ENCODE data around the gene AHRR.

DNA sequence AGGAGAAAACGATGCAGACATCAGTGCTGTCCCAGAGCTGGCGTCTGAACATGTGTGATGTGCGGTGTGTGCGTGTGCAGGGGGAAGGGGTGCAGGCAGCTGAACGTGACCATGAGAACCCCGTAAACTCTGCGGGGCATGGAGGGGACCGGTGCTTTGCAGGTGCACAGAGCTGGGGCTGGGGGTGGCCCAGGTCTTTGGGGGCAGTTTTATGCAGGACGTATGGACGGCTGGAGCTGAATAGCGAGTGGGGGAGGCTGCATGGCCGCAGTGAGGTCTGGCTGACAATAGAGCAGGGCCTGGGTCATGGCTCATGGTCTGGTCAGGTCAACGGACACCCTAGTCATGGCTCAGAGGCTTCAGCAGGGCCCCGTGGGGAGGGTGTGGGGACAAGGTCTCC lies 118.1 kb downstream of the AHRR start:
- TF ChIP-seq POLR2A (IDR thresholded peaks at IDR 0.05) (no peak), POLR2AphosphoS5 (IDR thresholded peaks at IDR 0.05) (no peak)
- TF ChIP-seq, protein P1, sequence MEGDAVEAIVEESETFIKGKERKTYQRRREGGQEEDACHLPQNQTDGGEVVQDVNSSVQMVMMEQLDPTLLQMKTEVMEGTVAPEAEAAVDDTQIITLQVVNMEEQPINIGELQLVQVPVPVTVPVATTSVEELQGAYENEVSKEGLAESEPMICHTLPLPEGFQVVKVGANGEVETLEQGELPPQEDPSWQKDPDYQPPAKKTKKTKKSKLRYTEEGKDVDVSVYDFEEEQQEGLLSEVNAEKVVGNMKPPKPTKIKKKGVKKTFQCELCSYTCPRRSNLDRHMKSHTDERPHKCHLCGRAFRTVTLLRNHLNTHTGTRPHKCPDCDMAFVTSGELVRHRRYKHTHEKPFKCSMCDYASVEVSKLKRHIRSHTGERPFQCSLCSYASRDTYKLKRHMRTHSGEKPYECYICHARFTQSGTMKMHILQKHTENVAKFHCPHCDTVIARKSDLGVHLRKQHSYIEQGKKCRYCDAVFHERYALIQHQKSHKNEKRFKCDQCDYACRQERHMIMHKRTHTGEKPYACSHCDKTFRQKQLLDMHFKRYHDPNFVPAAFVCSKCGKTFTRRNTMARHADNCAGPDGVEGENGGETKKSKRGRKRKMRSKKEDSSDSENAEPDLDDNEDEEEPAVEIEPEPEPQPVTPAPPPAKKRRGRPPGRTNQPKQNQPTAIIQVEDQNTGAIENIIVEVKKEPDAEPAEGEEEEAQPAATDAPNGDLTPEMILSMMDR (IDR thresholded peaks at IDR 0.05): no peak
